HG03432 (cell line): ENCODE data around the gene ZFPM1.
A peak's percentile ranks its signal among the peaks of the same experiment; 100 is the strongest.

ENCODE experiments used
- ATAC-seq: cut with Tn5 transposase; IDR thresholded peaks from one replicate; pipeline ENCODE4 v1.9.1; 2021; ENCODE audit warnings: mild to moderate bottlenecking, moderate library complexity; ENCODE audit not compliant: unreplicated experiment

The ZFPM1 gene

GRCh38 chr16:88558457-88559442, 105.7 kb downstream of the ZFPM1 start:
- no peak for ATAC-seq

GRCh38 chr16:88560714-88561484, 107.8 kb downstream of the ZFPM1 start:
- ATAC-seq = no peak

DNA sequence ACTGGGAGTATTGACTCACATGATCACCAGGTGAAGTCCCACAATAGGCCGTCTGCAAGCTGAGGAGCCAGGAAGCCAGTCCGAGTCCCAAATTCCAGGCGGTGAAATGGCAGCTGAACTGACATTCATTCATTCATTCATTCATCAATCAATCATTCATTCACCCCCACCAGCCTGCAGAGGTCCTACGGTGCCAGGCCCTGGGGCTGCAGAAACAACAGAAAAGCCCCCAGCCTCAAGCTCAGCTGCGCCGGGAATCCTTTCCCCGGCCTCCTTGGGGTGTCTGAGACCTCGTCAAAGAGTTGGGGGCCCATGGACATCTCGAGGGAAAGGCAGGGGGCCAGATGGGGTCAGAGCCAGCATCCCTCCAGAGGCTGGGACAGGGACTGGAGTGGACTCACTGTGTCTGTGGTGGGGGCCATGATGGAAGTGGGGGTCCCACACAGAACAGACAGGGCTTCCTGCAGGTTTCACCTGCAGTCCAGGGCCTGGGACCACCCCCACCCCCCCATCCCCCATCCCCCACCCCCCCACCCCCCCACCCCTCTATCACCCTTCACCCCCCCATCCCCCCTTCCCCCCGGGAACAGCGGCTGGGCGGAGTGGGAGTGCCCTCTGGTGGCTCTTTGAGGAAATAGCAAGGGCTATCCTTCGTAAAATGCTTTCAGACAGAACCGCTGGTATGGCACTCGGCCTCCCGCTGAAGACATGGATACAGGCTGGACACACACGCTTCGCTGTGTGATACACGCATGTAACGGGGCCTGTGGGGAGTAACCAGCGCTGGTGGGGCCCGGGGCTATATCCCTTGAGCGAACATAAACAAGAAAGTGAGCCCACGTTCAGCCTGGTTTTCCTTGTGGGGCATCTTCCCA, 108.6 kb downstream of the ZFPM1 start:
- no peak for ATAC-seq

- ATAC-seq = no peak
These were observed 113.1 kb downstream of the ZFPM1 start for GRCh38 chr16:88566158-88566557.

- no peak for ATAC-seq
These were observed 115.9 kb downstream of the ZFPM1 start for GRCh38 chr16:88568710-88569613.

GRCh38 chr16:88569614-88569984, 116.5 kb downstream of the ZFPM1 start:
- ATAC-seq = peak; percentile 17

GRCh38 chr16:88569985-88570690, 117.1 kb downstream of the ZFPM1 start, which contains the start of gene ZC3H18:
Gene ZC3H18 (plus strand): TSS chr16:88570403. CDS start chr16:88577124, 6,721 bp downstream.
- peak; percentile 75 for ATAC-seq

DNA sequence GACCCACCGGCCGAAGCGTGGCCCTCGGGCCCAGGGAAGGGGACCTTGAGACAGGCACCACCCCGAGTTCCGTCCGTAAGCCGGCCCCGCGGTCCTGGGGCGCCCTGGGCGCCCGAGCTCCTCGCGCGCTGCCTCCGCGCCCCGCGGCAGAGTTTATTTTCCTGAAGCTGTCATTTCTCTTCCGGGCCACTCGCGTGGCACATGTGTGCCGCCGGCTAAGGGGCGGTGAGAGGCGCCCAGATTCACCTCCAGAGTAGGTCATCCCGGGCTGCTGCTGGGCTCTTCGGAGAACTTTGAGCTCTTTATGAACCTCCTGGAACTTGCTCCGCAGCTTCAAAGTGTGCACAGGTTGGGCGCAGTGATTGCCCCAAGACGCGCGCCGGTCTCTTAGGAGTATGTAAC, 117.6 kb downstream of the ZFPM1 start:
- ATAC-seq = peak; percentile 31

GRCh38 chr16:88575251-88575650, 122.2 kb downstream of the ZFPM1 start:
- no peak for ATAC-seq

DNA sequence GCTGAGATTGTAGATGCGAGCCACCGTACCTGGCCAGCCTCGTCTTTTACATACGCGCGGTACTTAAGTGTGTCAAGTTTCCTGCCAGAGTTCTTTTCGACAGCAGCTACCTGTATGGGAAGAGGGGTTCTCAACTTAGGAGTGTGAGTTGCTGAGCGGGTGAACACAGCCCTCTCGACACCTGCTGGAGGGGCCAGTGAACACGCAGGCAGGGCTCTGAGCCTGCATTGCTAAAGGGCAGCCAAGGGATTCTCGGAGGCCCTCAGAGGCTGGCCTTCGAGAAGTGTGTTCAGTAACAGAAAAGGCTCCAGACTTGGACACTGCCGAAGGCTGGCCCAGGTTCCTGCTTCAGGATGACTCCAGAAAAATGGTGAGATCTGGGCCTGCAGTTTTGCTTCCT, 123.2 kb downstream of the ZFPM1 start:
- no peak for ATAC-seq

GRCh38 chr16:88577166-88577565, 124.1 kb downstream of the ZFPM1 start:
- no peak for ATAC-seq

GRCh38 chr16:88578446-88579313, 125.6 kb downstream of the ZFPM1 start:
- no peak for ATAC-seq

DNA sequence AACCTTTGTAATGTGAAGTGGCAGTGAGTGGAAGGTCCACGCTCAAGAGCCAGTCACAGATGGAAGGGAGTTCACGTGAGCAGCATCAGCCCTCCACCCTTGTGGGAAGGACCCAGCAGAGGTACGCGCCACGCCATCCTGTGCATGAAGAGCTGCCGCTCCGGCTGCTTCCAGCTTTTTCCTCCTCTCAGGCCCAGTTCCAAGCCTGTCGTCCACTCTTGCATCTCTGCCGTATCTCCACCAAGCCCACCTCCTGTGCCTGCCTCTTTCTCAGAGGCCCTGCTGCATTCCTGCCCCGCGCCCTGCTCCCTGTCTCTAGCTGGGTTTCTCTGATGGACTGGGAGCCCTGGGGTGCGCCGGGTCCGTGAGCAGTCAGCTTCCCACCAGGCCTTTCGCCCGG, 127.3 kb downstream of the ZFPM1 start:
- no peak for ATAC-seq

- ATAC-seq = no peak
These were observed 128.0 kb downstream of the ZFPM1 start for GRCh38 chr16:88581033-88581432.

GRCh38 chr16:88582912-88583575, 130.0 kb downstream of the ZFPM1 start:
- no peak for ATAC-seq

DNA sequence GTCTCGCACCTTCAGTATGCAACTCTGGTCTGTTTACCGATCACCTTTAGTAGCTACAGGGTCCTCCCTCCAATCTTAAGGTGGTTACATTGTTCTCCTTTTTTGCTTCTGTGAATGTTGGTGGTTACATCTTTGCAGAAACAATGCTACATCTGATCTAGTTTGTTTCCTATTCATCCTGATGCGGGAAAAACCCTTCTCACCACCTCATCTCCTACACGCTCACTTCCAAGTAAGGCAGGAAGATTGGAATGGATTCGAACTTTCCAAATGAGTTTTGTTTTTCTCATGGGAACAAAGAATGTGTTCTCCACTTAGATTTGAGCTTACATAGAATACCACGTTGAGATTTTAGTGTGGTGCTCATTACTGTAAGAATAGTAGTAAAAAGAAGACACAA, 131.6 kb downstream of the ZFPM1 start:
- no peak for ATAC-seq

DNA sequence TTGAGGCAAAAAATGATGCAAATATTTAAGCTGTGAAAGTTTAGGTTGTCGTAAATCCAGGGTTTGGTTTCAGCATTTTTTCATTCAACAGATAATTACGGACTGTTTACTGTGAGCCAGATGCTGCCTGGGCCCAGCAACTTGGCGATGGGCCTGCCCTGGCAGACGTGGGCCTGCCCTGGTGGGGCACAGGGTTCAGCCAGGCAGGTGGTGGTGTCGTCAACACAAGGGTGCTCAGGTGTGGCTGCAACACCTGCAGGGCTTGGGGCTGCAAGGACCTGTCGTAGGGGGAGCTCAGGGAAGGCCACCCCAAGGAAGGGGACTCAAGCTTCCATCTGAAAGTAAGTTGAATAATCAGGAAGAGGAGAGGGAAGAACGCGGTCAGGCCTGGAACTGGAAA, 132.2 kb downstream of the ZFPM1 start:
- no peak for ATAC-seq
